Measurements from ENCODE around the gene MADCAM1.
"Not testable (repeated sequence)": the region's sequence is repeated elsewhere in the genome, so short reads cannot be mapped to it uniquely, and the experiment has no call there.

The MADCAM1 gene

DNA sequence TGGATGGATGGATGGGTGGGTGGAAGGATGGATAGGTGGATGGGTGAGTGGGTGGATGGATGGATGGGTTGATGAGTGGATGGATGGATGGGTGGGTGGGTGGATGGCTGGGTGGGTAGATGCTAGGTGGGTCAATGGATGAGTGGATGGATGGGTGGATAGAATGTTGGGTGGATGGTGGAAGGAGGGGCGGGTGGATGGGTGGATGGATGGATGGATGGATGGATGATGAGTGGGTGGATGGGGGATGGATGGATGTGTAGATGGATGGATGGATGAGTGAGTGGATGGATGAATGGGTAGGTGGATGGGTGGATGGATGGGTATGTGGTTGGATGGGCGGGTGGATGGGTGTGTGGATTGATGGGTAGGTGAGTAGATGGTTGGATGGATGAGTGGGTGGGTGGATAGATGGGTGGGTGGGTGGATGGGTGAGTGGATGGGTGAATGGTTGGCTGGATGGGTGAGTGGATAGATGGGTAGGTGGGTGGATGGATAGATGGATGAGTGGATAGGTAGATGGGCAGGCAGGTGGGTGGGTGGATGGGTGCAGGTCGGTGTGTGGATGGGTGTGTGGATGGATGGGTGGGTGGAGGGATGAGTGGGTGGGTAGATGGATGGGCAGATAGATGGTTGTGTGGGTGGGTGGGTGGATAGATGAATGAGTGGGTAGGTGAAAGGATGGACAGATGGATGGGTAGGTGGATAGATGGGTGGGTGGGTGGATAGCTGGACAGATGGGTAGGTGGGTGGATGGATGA lies 31.1 kb upstream of the MADCAM1 start:
- DNase-seq, result no peak

DNA sequence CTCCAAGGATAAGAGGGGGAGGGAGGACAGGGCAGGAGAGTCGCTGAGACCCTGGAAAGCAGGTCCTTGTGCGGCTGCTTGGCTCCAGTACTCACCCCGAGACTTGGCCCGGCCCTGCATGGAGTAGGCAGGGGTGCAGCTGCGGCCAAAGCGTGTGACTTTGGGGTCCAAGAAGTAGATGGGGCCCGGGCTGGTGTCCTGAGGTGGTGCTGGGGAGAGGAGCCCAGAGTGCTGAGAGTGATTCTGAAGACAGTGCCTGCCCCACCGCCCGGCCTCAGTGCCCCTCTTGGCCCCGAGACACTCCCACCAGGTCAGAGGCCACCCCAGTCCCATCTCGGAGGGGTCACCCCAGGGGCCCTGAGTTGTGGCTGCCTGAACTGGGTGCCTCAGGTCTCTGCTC lies 28.7 kb upstream of the MADCAM1 start:
- DNase-seq, result no peak

DNA sequence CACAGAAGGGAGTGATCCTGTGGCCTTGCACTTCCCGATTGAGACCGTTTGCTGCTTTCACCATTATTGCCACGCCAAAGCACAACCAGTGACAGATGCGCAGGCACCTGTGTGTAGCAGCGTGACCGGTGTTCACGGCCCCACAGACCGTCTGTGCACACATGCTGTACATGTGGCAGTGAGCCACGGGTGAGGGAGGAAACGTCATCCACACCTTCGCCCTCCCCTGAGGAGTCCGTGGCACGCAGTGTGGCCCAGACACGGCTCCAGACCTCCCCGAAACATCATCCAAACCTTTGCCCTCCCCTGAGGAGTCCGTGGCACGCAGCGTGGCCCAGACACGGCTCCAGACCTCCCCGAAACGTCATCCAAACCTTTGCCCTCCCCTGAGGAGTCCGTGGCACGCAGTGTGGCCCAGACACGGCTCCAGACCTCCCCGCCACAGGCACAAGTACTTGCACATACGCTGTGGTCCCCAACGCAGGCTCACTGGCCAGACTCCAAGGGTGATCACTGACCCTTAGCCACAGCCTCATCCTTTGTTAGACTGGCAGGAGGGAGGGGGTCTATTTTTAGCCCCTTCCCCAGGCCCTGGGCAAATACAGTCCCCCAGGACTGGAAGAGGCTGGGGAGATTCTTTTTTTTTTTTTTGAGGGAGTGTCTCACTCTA lies 27.6 kb upstream of the MADCAM1 start:
- DNase-seq, result no peak

DNA sequence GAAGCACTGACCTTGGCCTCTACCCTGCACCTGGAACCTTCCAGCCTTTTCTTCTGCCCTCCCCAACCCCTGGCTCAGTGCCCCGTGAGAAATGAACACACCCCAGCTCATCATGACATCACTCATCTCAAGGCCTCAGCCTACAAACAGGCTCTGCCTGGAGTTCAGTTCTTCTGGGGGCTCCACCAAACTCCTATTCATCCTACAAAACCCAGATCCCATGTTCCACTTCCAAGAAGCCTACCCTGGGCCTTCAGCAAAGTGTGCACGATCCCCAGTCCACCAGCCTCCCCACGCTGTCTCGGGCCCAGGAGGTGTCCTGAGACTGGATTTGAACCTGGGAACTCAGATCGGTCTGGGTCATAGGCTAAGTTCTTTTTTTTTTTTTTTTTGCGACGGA lies 26.5 kb upstream of the MADCAM1 start:
- no peak for DNase-seq

DNA sequence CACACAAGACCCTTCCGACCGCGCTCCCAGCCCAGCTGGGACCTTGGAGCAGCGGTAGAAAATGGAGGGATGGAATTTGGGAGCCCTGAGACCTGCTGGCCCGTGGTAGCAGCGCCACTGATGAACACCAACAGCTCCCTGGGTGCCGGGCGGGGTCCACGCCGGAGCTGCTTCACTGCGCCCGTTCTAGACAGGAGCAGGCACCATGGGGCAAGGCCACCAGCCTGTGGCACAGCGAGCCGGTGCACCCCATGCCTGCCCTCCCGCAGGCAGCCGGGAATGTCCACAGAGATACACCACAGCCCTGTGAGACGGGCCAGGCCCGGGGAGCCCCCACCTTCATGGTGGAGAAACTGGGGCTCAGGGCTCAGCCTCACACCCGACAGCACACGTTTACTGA lies 25.6 kb upstream of the MADCAM1 start:
- DNase-seq, result no peak

DNA sequence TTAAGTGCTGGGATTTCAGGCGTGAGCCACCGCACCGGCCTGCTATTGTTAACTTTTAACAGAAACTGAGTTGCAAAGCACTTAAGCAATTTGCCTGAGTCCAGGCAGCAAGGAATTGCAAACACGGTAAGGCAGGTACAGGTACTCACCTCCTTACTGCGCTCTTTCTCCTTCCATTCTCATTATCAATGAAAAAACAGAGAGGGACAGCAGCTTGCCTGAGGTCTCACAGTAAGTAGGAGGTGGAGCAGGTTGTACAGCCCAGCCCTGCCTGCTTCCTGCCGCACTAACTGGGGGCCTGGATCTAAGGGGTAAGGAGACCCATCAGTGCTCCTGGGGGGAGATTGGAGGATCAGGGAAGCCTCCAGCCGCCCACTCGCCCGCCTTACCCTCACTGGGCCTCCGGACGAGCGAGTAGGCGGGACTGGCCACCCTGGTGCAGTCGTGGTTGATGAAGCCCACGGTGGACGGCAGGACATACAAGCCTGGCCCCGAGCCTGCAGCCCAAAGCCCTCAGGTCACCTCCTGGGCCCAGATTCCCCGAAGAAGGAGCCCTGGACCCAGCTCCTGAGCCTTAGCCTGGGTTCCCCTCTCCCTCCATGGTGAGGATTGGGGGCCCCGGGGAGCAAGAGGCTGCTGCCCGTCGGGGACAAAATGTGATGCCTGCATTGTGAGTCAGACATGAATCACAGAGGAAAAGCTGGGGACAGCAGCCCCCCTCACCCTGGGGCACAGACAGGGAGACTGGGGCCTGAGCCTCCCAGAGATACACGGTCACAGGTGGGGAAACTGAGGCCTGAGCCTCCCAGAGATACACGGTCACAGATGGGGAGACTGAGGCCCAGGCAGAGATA lies 24.1 kb upstream of the MADCAM1 start:
- no peak for DNase-seq

DNA sequence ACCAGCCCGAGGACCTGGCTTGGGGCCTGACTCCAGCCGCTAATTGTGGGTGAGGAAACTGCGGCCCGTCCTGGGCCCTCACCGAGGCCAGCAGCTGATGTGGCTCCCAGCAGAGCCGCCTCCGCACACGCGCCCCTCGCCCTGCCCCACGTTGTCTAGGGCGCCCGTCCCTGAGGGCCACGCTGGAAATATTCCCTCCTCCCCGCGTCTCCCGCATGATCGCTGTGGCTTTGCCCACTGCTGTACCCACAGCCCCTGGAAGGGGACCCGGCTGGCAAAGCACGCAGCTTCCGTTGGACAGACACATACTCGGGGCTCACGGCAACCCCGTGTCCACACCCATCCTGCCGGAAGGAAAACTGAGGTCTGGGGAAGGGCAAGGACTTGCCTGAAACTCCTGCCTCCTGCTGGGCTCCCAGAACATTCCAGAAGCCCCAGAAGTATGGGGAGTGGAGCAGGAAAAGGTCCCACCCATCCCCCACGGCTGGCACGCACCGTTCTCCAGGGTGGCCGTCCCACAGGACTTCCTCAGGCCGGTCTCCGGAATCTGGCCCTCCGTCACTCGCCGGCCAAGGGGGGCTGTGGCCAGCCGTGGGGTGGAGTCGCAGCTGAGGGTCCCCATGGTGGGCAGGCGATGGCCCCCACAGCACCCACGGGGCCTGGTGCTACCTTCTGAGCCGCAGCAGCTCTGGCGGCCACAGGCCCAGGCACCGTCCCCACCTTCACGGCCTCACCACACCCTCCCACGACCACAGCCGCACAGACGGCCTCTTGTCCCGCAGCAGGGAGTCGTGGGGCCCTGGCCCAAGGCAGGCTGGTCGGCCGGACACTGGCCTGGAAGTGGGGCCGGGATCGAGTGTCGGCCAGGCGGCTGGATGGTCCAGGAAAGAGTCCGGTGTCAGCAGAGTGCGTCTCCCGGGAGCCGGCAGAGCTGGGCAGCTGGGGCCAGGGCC lies 21.9 kb upstream of the MADCAM1 start:
- DNase-seq, result no peak

DNA sequence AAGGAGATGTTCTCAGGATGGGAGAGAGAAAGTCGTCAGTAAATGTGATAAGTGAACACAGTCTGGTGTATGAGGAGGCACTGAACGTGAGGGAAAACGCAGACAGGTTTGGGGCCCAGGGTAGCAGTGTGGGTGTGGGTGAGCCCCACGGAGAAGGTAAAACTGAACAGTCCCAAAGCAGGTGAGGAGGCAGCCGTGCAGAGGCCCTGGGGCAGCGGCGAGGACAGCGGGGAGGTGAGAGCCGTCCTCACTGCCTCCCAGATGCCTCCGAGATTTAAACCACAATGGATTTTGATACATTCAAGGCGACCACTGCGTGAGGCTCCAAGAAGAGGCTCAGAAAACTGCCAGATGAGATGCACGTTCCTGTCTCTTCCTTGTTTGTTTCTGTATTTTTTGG lies 20.9 kb upstream of the MADCAM1 start:
- no peak for DNase-seq

DNA sequence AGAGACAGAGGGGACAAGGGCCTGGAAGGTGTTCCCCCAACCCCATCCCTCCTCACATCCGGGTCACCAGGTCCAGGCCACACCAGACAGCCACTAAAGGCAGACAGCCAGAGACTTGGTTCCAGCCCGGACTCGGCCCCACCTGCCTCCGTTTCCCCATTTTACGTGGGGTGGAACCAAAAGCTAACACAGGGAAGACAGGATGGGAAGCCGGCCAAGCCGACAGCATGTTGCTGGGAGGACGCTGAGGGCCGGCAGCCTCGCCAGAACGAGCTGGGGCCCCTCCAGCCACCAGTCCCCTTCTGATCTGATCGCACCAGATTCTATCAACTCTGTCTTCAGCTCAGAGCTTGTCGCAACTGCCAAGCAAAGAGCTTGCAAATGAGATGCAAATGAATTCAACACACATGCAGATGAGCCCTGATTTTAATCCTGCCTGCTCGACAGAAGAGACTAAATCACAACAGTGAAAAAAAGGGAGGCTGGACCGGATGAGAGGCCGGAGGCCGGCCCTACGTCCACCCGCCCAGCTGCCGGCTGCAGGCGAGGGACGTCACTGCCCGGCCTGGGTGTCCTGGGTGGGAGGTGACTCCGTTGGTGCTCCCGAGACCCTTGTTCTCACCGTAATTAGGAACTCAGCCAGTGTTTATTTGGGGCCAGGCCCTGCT lies 17.9 kb upstream of the MADCAM1 start:
- no peak for DNase-seq

DNA sequence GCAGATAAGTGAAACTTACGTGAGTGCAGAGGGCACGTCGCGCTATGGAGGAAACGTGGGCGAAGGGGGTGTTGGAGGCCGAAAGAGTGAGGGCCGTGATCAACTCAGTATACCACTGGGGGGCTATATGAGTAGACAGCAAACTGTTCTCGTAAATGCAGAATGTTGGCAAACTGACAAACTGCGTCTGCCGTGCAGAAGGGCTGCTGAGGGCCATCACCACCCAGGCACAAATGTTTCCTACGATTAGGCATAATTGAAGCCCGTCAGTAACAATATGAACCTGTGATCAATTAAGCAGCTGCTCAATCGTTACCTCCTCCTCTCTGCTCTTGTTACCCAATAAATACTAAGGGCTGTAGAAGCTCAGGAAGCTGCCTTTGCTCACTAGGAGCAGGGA lies 17.3 kb upstream of the MADCAM1 start:
- no peak for DNase-seq

DNA sequence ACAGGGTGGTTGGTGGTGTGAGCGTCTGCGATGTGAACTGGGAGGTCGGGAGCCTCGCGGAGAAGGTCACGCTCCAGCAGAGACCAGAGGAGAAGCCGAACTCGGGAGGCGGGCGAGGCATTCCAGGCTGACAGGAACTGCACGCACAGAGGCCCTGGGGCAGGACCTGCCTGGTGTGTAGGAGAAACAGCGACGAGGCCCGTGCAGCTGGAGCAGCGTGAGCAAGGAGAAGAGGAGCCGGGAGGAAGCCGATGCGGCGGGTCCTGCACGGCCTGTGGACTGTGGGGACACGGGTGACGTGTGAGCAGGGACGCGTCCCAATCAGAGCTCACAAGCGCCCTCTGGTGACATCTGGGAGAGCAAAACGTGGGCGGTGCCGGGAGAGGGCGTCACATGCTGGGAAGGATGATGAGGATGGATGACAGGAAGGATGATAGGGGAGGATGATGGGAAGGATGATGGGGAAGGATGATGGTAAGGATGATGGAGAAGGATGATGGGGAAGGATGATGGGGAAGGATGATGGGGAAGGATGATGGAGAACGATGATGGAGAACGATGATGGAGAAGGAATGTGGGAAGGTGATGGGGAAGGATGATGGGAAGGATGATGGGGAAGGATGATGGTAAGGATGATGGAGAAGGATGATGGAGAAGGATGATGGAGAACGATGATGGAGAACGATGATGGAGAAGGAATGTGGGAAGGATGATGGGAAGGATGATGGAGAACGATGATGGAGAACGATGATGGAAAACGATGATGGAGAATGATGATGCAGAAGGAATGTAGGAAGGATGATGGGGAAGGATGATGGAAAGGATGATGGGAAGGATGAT lies 16.1 kb upstream of the MADCAM1 start:
- peak; percentile 81 for DNase-seq

DNA sequence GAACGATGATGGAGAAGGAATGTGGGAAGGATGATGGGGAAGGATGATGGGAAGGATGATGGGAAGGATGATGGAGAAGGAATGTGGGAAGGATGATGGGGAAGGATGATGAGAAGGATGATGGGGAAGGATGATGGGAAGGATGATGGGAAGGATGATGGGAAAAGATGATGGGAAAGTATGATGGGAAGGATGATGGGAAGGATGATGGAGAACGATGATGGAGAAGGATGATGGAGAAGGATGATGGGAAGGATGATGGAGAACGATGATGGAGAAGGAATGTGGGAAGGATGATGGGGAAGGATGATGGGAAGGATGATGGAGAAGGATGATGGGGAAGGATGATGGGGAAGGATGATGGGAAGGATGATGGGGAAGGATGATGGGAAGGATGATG lies 15.2 kb upstream of the MADCAM1 start:
- not testable (repeated sequence) for DNase-seq

DNA sequence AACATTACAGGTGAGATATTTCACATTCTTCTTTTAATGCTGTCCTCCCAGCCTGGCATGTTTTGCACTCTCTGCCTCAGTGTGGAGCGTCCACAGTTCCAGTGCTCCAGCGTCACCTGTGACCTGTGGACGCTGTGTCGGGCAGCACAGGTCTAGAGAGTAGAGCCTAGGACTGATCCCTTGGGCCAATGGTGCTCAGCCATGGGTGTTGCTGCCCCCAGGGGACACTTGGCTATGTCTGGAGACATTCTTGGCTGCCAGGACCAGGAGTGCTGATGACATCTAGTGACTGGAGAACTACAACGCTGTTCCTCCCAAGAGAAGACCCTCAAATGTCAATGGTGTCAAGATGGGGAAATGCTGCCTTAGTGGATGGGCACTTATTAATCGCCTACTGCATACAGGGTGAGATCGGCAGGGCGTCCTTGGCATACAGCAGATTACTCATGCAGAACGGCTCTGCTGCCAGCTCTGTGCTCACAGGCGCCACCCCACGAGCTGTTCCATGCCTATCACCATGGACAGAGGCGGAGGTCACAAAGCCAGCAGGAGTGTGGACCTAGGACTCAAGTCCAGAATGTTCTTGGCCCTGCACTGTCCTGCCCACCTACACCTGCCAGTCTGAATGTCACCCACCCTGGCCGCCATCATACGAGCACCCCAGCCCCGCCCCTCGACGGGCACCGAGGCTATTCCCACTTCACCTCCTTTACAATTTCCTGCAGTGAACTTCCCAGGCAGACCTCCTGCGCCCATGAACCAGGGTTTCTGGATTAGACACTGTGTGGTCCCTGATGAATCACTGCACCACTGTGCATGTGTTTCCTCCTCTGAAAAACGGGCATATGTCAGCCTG lies 13.9 kb upstream of the MADCAM1 start:
- no peak for DNase-seq

DNA sequence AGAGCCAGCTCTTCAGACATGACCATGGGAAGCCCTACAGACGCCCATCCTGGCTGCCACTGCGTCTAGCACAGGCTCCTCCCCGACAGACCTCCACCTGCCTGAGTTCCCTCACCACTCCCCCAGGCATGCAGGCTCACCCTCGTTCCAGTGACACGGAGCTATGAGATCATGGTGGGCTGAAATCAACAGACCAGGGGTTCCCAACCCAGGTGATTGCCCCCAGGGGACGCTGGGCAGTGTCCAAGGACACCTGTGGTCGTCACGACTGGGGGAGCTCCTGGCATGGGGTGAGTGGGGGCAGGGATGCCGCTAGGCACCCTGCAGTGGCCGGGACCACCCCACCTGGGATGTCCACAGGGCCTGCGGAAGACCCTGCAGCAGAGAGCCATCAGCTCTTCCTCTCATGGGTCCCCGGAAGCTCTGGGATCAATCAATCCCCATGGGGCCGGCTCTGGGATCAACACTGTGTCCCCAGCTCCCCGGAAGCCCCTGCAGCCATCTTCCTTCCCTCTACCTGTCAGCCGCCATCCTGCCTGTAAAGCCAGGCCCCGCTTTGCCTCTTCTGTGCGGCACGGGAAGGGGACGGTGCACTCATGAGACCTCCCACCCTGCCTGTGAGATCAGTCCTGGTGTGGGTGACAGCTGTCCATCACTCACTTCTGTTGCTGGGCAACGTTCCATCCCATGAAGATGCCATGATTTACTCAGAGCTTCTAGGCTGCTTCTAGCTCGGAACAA lies 12.8 kb upstream of the MADCAM1 start:
- no peak for DNase-seq

DNA sequence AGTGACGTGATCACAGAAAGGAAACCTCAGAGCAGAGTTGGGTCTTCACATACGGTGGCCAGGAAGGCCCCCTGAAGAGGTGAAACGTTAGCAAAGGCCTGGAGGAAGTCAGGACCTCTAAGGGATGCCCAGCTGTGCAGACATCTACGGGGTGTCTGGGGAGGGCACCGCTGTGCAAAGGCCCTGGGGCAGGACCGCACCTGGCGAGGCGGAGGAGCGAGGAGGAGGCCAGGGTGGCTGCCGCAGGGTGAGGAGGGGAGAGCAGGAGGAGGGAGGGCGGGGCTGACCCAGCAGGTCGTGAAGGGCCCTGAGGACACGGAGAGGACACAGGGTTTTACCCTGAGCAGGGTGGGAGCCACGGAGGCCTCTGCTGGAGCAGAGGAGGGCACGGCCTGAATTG lies 11.8 kb upstream of the MADCAM1 start:
- no peak for DNase-seq

DNA sequence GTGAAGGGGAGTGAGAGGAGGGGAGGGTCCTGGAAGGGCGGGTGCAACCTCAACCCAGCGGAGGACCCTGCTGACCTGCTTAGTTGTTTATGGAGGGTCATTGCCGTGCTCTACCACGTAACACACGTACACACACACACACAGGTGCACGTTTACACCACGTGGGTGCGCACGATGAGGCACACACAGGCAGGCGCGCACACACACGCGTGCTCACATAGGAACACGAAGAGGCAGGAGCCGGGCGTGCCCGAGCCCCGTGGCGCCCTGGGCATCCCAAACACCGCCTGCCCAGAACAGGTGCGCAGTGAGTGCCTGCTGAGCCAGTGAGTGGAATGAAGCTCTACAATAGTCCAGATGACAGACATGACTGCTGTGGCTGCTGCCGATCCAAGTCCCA lies 11.2 kb upstream of the MADCAM1 start:
- no peak for DNase-seq

DNA sequence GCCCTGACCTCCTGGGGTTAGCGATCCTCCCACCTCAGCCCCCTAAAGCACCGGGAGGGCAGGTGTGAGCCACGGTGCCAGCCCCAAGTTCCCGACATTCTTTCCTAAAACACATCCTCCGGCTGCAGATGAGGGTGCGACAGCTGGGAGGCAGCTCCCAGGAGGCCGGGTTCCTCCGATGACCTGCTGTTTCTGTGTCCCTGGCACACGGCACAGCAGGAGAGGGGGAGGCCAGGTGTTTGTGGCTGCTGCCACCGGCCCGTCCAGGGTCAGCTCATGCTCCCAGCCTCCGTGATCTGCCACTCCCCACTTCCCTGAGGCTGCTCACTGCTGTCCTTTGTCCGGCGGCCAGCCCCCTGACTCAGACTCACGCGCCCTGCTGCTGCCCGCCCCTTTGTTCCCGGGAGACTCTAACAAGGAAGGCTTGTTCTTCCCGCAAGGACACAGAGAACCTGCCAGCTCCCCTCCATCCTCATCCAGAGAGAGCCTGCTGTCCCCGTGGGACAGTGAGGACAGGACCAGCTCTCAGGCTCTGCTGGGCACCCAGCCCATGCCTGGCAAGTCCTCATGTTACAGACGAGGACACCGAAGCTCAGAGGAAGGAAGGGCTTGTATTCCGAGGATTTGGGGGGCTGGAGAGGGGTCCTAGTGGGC lies 10.6 kb upstream of the MADCAM1 start:
- no peak for DNase-seq

DNA sequence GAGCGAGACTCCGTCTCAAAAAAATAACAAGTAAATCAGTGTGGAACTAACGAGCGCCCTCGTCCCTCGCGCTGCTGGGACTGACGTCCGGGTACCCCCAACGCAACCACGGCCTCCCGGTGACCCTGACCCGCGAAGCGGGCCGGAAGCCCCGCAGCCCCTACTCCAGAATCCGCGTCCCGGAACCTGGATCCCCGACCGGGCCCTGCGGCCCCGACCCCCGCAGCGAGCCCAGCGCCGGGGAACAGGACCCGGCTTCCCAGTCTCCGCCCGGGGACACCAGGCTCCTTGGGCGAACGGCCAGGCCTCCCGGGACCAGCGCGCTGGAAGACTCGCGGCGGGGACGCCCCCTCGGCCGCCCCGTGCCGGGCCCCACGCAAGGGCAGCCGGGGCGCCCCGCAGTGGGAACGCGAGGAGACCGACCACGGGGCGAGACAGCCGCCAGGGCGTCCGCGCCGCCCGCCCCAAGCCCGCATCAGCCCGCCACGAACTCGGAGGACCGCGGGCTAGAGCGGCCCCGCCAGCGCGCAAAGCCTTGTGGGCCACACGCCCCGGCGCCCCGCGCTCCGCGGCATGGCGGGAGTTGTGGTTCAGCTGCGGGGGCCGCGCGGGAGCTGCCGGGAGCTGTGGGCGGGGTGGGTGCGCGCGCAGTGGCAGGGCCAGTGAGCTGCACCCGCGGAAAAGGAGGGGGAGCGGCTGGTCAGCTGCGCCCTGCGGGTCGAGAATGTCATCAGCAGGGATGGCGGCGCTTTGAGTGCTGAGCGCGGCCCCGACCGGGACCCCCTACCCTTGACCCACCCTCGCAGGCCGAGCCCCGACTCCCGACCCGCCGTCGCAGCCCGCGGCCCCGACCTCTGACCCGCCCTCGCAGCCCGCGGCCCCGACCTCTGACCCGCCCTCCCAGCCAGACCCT lies 7.5 kb upstream of the MADCAM1 start:
- DNase-seq, result peak; percentile 97
